Brain microvascular endothelial cell (primary cell): ENCODE measurements around the gene STX16.

Experiments
- DNase-seq: peaks from one replicate; pipeline ENCODE4 v3.0.0-alpha.2; 2020
- H3K27ac ChIP-seq: fragments of 250-450 bp; sonication (Bioruptor Pico); 2 replicates; pipeline ENCODE4 v1.5.1; 2020; ENCODE audit warnings: mild to moderate bottlenecking, moderate library complexity
- H3K27me3 ChIP-seq: fragments of 250-450 bp; sonication (Bioruptor Pico); replicated peaks from 2 replicates; pipeline ENCODE4 v1.5.1; 2020; ENCODE audit warnings: mild to moderate bottlenecking
- H3K36me3 ChIP-seq: fragments of 250-450 bp; sonication (Bioruptor Pico); replicated peaks from 2 replicates; pipeline ENCODE4 v1.5.1; 2020; ENCODE audit warnings: mild to moderate bottlenecking
- H3K4me3 ChIP-seq: 2 replicates; pipeline ENCODE4 v1.5.1; 2011; ENCODE audit warnings: low read depth, mild to moderate bottlenecking, control low read depth, low read length, moderate library complexity
- CTCF ChIP-seq: IDR thresholded peaks from 2 replicates; pipeline ENCODE4 v1.5.1; 2011; ENCODE audit warnings: low read depth, mild to moderate bottlenecking, moderate library complexity, low read length, control low read depth, inconsistent platforms; ENCODE audit errors: missing control alignments
- in situ Hi-C: cut with HindIII; loops from 2 replicates; pipeline ENCODE4 v1.10.0; 2017; ENCODE audit warnings: low sequenced_read_pairs, low pct_ligation_motif_present

Gene STX16

GRCh38 chr20:58606184-58606583, 44.9 kb upstream of the STX16 start:
- Histone ChIP-seq H3K27me3 (no peaks in the 10 kb centered on the region), H3K36me3 (no peaks in the 10 kb centered on the region), H3K4me3 (no peak overlapping the region), H3K27ac (no peak overlapping the region)
- TF ChIP-seq CTCF: no peak
- in situ Hi-C loops: no loop called here
- no peak for DNase-seq

- no peak overlapping the region for H3K4me3 ChIP-seq
- no peaks in the 10 kb centered on the region for H3K36me3 ChIP-seq
- no peak for DNase-seq
- no peak for TF ChIP-seq CTCF
- no peaks in the 10 kb centered on the region for H3K27me3 ChIP-seq
- in situ Hi-C loops: no loop called here
- no peak overlapping the region for H3K27ac ChIP-seq
Measured at GRCh38 chr20:58608096-58608840, 42.8 kb upstream of the STX16 start.

- TF ChIP-seq CTCF: no peak
- Histone ChIP-seq H3K4me3 (no peak overlapping the region), H3K27ac (no peak overlapping the region), H3K27me3 (no peaks in the 10 kb centered on the region), H3K36me3 (no peaks in the 10 kb centered on the region)
- in situ Hi-C loops: no loop called here
- no peak for DNase-seq
Measured at GRCh38 chr20:58609026-58609425, 42.1 kb upstream of the STX16 start.

- TF ChIP-seq CTCF: no peak
- Histone ChIP-seq H3K27ac (no peak overlapping the region), H3K27me3 (no peaks in the 10 kb centered on the region), H3K4me3 (no peak overlapping the region), H3K36me3 (no peaks in the 10 kb centered on the region)
- in situ Hi-C loops: no loop called here
- DNase-seq: no peak
Measured at GRCh38 chr20:58610071-58610800, 40.8 kb upstream of the STX16 start.

GRCh38 chr20:58610811-58611210, 40.3 kb upstream of the STX16 start:
- no peak for DNase-seq
- no peak overlapping the region for H3K27ac ChIP-seq
- TF ChIP-seq CTCF: no peak
- no peak overlapping the region for H3K4me3 ChIP-seq
- H3K36me3 ChIP-seq: no peaks in the 10 kb centered on the region
- in situ Hi-C loops: no loop called here
- no peaks in the 10 kb centered on the region for H3K27me3 ChIP-seq
